GM08714 (cell line): ENCODE measurements around the gene KDM2B.
A peak's percentile ranks its signal among the peaks of the same experiment; 100 is the strongest.
"Not testable (repeated sequence)": the region's sequence is repeated elsewhere in the genome, so short reads cannot be mapped to it uniquely, and the experiment has no call there.

Source experiments
- H3K4me3 ChIP-seq: fragments of 200-500 bp; sonication (Bioruptor generic); 2 replicates; pipeline ENCODE4 v1.5.1; 2014; ENCODE audit warnings: mild to moderate bottlenecking, low read length, inconsistent platforms
- ZNF274 ChIP-seq: IDR thresholded peaks from 2 replicates; pipeline ENCODE4 v1.6.1; 2012; ENCODE audit warnings: mild to moderate bottlenecking, low read depth, low read length

Gene KDM2B

GRCh38 chr12:121603581-121603980, 22.8 kb upstream of the KDM2B start:
- no peak for TF ChIP-seq ZNF274
- no peak overlapping the region for H3K4me3 ChIP-seq

GRCh38 chr12:121602766-121603165, 21.9 kb upstream of the KDM2B start:
- no peak for TF ChIP-seq ZNF274
- H3K4me3 ChIP-seq = no peak overlapping the region

- H3K4me3 ChIP-seq = no peak overlapping the region
- TF ChIP-seq ZNF274 = no peak
These were observed 20.0 kb upstream of the KDM2B start for GRCh38 chr12:121600702-121601336.

GRCh38 chr12:121596526-121596925, 15.7 kb upstream of the KDM2B start:
- TF ChIP-seq ZNF274 = no peak
- H3K4me3 ChIP-seq = no peak overlapping the region

- TF ChIP-seq ZNF274 = no peak
- no peak overlapping the region for H3K4me3 ChIP-seq
These were observed 14.7 kb upstream of the KDM2B start for GRCh38 chr12:121595520-121595919.

- no peak for TF ChIP-seq ZNF274
- H3K4me3 ChIP-seq = no peak overlapping the region
These were observed 11.5 kb upstream of the KDM2B start for GRCh38 chr12:121592320-121592719.

GRCh38 chr12:121590476-121591143, 9.8 kb upstream of the KDM2B start:
- no peak for TF ChIP-seq ZNF274
- H3K4me3 ChIP-seq = peak overlapping the region; percentile 70; the same call in 1 of the 2 replicates

DNA sequence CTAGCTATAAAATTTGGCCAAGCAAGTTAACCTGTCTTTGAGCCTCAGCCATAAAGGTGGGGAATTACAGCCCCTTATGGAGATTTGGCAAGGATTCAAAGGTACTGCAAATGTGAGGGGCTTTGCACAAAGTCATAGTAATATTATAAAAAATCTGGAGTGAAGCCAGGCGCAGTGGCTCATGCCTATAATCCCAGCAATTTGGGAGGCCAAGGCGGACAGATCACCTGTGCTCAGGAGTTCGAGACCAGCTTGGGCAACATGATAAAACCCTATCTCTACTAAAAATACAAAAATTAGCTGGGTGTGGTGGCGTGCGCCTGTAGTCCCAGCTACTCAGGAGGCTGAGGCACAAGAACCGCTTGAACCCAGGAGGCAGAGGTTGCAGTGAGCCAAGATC, 4.1 kb upstream of the KDM2B start:
- H3K4me3 ChIP-seq = not testable (repeated sequence)

DNA sequence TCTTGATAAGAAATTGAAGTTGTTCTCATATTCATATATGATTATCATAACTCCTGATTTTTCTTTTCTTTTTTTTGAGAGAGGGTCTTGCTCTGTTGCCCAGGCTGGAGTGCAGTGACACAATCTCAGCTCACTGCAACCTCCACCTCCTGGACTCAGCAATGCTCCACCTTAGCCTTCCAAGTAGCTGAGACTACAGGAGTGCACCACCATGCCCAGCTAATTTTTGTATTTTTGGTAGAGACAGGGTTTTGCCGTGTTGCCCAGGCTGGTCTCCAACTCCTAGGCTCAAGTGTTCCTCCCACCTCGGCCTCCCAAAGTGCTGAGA, 2.5 kb upstream of the KDM2B start:
- not testable (repeated sequence) for H3K4me3 ChIP-seq

DNA sequence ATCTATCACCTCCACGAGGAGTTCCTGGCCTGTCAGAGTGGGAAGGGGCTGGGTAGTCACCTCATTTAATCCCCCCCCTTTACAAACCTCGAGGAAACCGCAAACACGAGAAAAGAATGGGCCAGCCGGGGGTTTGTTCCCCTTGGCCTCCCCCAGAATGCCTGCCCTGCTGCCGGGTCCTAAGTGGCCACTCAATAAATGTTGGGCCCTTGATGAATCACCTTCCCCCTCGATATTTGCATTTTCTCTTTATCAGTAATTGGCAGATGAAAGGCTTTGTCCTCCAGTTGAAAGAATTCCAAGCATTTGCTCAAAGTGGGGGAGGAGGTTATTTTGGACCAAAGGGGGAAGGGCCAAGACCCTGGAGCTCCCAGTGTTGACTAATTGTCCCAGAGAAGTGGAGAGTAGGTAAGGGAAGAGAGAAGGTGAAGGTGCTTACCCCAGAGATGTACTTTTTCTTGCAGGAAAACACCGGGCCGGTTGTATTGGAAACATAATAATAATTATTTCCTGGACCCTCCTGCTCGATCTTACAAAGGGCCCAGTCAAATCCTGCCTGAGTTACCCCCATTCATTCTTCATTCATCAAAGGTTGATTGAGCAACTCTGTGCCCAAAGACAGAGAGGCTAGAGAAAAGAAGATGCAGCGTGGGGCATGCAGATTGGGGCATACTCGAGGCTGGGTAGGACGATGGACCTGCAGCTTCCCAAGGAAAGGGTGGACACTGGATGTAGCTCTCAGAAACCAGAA, 1.9 kb upstream of the KDM2B start:
- peak overlapping the region; percentile 76; the same call in 1 of the 2 replicates for H3K4me3 ChIP-seq
- no peak for TF ChIP-seq ZNF274

- H3K4me3 ChIP-seq = peak overlapping the region; percentile 76
- no peak for TF ChIP-seq ZNF274
These were observed 1.0 kb upstream of the KDM2B start for GRCh38 chr12:121581686-121582429.

GRCh38 chr12:121579981-121580868, 598 bp downstream of the KDM2B start:
- TF ChIP-seq ZNF274 = no peak
- peak overlapping the region; percentile 76 for H3K4me3 ChIP-seq

DNA sequence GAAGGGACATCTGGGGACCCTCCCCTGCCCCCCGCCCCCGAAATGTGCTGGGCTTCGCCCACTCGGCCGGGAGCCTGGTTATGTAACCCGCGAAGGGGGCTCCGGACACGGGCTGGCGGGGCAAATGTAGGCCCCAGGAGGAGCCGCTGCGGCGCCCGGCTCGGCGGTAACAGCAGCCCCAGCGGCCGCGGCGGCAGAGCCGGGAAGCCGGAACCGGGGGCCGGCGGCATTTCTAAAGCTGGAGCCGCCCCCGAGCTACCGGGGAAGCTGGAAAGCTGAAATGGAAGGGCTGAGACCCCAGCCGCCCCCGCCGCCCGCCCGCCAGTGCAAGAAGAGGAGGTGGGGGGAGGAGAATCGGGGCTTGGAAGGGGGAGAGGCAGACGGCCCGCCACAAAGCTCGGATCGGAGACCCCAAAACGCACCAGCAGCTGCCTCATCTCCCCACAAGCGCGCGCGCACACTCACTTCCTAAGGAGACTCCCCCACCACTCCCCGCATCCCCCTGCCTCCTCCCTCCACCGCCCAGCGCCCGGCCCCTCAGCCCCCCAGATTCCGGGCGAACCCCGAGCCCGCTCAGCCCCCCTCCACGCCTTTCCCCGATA, 1.5 kb downstream of the KDM2B start:
- H3K4me3 ChIP-seq = peak overlapping the region; percentile 76
- TF ChIP-seq ZNF274 = no peak
